Muscle of arm (tissue), 12 donors: ENCODE data around the gene EPS8L2. TPM values are rescaled to one million over a fixed set of nuclear protein-coding genes. Genes with fewer than 3 reads are reported as not detected.

Source experiments
- DNase-seq: peaks from one replicate; pipeline ENCODE4 v3.0.0-alpha.2; 2013
- polyA plus RNA-seq, 12 donors: library from polyadenylated mRNA; unstranded; fragments of 120-200 nt; gene quantifications; one replicate each; pipeline ENCODE4 v1.2.1, GENCODE V29; 2013; ENCODE audit not compliant: insufficient read length in 12 of 12

EPS8L2 gene
- polyA plus RNA-seq, 12 donors = 1.2 to 54.4 (median 2.7) TPM; not detected in 1

DNA sequence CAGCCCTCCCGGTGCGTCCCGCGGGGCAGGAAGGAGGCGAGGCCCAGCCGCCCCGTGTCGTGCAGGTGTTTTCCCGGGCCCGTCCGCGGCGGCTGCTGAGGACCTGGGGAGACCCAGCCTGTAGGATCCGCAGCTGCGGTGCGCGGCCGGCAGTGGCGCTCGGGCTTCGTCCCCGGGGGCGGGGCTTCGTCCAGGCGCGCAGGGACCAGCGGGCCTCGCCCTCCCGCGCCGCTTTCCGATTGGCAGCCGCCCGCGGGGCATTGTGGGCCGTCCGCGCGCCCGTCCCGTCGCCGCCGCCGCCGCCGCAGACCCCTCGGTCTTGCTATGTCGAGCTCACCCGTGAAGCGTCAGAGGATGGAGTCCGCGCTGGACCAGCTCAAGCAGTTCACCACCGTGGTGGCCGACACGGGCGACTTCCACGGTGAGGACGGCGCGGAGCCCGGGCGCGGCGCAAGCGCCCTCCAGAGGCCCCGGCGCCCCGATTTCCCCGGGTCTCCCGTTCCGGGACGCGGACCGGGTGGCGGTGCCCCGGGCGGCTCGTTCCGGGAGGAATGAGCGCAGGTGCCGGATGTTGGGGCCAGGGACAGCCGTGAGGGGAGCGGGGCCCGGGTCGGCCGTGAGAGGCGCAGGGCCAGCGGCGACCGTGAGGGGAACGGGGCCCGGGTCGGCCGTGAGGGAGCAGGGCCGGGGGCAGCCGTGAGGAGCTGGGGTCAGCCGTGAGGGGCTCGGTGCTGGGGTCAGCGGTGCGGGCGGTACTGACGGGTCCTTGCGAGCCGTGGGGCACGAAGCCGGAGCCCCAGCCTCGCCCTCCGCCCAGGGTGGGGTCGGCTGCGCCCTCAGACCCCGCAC lies 41.4 kb downstream of the EPS8L2 start, which contains the start of gene TALDO1:
Gene TALDO1 (plus strand): TSS at position 307 of the 849 bp plus-strand sequence. CDS start 18 bp downstream, at position 325.
- peak; percentile 87 for DNase-seq

GRCh38 chr11:748007-748359 lies 42.0 kb downstream of the EPS8L2 start:
- no peak for DNase-seq

DNA sequence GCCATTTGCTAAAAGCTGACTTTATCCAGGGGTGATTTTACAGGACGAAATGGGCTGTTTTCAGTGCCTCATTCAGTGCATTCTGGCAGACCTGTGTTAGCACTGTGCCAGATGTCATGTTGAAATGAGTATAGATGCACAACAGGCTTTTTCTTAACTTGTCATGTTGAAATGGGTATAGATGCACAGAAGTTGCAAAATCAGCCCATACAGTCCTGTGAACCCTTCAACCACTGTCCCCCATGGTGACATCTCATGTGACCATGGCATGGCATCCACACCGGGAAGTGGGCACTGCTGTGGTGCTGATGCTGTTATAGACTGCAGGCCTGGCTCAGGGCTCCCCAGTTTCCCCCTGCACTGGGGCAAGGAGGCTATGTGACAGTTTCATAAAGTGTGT lies 43.7 kb downstream of the EPS8L2 start:
- no peak for DNase-seq

GRCh38 chr11:760236-760635 lies 54.2 kb downstream of the EPS8L2 start:
- DNase-seq = no peak

DNA sequence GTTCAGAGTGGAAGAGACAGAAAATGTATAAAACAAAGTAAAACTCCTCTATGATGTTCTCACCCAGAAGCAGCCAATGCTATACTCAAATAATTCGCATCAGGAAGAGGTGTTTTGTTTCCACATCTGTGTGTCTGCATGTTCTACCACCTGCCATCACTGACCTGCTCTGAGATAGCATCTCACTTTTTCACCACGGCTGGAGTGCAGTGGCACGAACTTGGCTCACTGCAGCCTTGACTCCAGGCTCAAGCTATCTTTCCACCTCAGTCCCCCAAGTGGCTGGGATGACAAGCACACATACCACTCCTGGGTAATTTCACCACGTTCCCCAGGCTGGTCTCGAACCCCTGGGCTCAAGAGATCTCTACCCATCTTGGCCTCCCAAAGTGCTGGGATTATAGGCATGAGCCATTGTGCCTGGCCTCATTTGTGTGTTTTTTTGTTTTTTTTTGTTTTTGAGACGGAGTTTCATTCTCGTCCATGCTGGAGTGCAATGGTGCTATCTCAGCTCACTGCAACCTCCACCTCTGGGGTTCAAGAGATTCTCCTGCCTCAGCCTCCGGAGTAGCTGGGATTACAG lies 55.6 kb downstream of the EPS8L2 start:
- no peak for DNase-seq

DNA sequence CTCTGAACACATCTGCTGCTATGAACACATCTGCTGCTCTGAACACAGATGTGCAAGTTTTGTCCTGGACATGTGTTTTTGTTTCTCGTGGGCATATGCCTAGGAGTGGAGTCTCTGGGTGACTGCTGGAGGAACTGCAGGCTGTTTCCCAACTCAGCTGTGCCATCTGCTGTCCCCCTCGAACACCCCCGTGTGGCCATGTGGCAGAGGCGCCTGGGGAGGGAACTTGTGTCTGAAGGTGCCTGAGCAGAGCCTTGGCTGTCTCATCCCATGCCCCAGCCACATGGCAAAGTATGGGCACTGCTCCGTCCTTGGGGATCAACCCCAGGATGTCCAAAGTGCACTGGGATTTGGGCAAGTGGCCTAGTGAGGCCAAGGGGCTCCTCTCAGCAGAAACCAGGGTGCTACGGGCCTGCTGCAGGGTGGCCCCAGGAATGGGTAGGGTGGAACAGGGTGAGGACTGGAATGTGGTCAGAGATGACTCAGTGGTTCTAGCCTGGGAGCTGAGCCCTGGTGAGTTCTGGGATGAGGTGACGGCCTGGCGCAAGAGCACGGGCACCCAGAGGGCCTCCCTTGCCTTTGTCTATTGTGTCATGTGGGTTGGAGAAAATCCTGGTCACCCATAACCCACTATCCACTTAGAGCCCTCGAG lies 56.5 kb downstream of the EPS8L2 start:
- DNase-seq = no peak

GRCh38 chr11:763073-763463 lies 57.0 kb downstream of the EPS8L2 start:
- no peak for DNase-seq

GRCh38 chr11:763549-764321 lies 57.7 kb downstream of the EPS8L2 start:
- DNase-seq = no peak

GRCh38 chr11:764322-765024 lies 58.4 kb downstream of the EPS8L2 start:
- DNase-seq = no peak

DNA sequence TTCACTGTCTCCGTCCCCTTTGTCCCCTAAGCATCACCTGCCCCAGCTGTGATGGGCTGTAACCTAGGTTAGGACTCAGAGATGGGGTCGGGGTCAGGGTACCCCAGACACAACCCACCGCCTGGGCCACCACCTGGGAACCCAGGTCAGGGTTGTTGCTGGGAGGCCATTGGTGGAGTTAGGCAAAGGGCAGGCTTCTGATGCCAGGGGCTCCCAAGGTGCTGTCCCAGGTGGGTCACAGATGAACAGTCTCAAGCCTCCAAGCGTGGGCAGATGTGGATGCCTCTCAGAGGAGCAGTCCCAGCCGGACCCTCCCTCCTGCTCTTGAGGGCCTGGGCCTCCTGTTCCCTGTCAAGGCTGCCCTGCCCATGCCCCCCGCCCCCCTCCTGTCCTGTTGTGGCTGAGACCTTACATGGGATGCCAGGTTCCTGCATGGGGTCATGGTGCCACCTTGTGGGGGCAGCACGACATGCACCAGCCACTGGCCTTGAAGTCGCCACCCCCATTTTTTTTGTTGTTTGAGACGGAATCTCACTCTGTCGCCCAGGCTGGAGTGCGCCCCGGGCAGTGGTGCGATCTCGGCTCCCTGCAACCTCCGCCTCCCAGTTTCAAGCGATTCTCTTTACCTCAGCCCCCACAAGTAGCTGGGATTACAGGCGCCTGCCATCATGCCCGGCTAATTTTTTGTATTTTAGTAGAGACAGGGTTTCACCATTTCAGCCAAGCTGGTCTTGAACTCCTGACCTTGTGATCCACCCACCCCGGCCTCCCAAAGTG lies 59.2 kb downstream of the EPS8L2 start:
- DNase-seq = no peak

GRCh38 chr11:765802-766091 lies 59.7 kb downstream of the EPS8L2 start:
- DNase-seq = no peak

- no peak for DNase-seq
Measured at GRCh38 chr11:766106-766935, 60.3 kb downstream of the EPS8L2 start.

DNA sequence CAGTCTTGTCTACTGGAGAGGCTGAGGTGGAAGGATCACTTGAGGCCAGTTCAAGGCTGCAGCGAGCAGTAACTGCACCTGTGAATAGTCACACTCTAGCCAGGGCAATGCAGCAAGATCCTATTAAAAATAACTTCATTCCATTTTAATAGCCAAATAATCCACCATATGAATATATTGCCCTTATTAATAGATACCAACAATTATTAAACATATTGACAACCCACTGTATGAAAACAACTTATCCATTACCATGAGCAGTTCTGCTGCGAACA lies 60.8 kb downstream of the EPS8L2 start:
- DNase-seq = no peak

- no peak for DNase-seq
Measured at GRCh38 chr11:767238-767637, 61.2 kb downstream of the EPS8L2 start.

- DNase-seq = no peak
Measured at GRCh38 chr11:769887-770641, 64.0 kb downstream of the EPS8L2 start.

GRCh38 chr11:770642-771616 lies 64.9 kb downstream of the EPS8L2 start:
- DNase-seq = no peak

- no peak for DNase-seq
Measured at GRCh38 chr11:771617-772204, 65.7 kb downstream of the EPS8L2 start.
